ENCODE data around the gene NRG4. TPM values are rescaled to one million over a fixed set of nuclear protein-coding genes. Genes with fewer than 3 reads are reported as not detected.
"Not testable (repeated sequence)": the region's sequence is repeated elsewhere in the genome, so short reads cannot be mapped to it uniquely, and the experiment has no call there.

Gene NRG4
- total RNA-seq, 1 donor from 2014 or later = not detected

GRCh38 chr15:76006136-76006778, 6.0 kb downstream of the NRG4 start:
- ATAC-seq (ENCODE audit: poor library complexity) = no peak
- peak; percentile 50 for DNase-seq
- intact Hi-C loops (cut with DNase I) = no loop called here

GRCh38 chr15:76003364-76003763, 8.9 kb downstream of the NRG4 start:
- intact Hi-C loops (cut with DNase I) = no loop called here
- DNase-seq = no peak
- no peak for ATAC-seq (ENCODE audit: poor library complexity)

- no peak for DNase-seq
- no peak for ATAC-seq (ENCODE audit: poor library complexity)
- intact Hi-C loops (cut with DNase I) = no loop called here
Observed at GRCh38 chr15:75995611-75996010, 16.6 kb downstream of the NRG4 start.

- intact Hi-C loops (cut with DNase I) = no loop called here
- DNase-seq (no peak), ATAC-seq (ENCODE audit: poor library complexity) (no peak)
Observed at GRCh38 chr15:75994220-75994619, 18.0 kb downstream of the NRG4 start.

GRCh38 chr15:75992897-75993296, 19.3 kb downstream of the NRG4 start:
- intact Hi-C loops (cut with DNase I) = no loop called here
- ATAC-seq (ENCODE audit: poor library complexity) = no peak
- DNase-seq = no peak

GRCh38 chr15:75989875-75990274, 22.3 kb downstream of the NRG4 start:
- ATAC-seq (ENCODE audit: poor library complexity) (no peak), DNase-seq (no peak)
- intact Hi-C loops (cut with DNase I) = no loop called here

- no peak for ATAC-seq (ENCODE audit: poor library complexity)
- intact Hi-C loops (cut with DNase I) = no loop called here
- DNase-seq = no peak
Observed at GRCh38 chr15:75989045-75989444, 23.2 kb downstream of the NRG4 start.

GRCh38 chr15:75985971-75986370, 26.3 kb downstream of the NRG4 start:
- intact Hi-C loops (cut with DNase I) = no loop called here
- DNase-seq = no peak
- no peak for ATAC-seq (ENCODE audit: poor library complexity)

GRCh38 chr15:75984706-75985105, 27.5 kb downstream of the NRG4 start:
- DNase-seq; ATAC-seq (ENCODE audit: poor library complexity); intact Hi-C loops (cut with DNase I): not testable (repeated sequence)

- ATAC-seq (ENCODE audit: poor library complexity) = no peak
- intact Hi-C loops (cut with DNase I) = no loop called here
- DNase-seq = no peak
Observed at GRCh38 chr15:75982468-75982867, 29.8 kb downstream of the NRG4 start.

GRCh38 chr15:75981149-75981815, 30.9 kb downstream of the NRG4 start:
- DNase-seq (no peak), ATAC-seq (ENCODE audit: poor library complexity) (no peak)
- intact Hi-C loops (cut with DNase I) = no loop called here

GRCh38 chr15:75976766-75977165, 35.5 kb downstream of the NRG4 start:
- intact Hi-C loops (cut with DNase I); ATAC-seq (ENCODE audit: poor library complexity); DNase-seq: not testable (repeated sequence)

- ATAC-seq (ENCODE audit: poor library complexity) (no peak), DNase-seq (no peak)
- intact Hi-C loops (cut with DNase I) = no loop called here
Observed at GRCh38 chr15:75966073-75966472, 46.2 kb downstream of the NRG4 start.

- no peak for ATAC-seq (ENCODE audit: poor library complexity)
- DNase-seq = no peak
- intact Hi-C loops (cut with DNase I) = no loop called here
Observed at GRCh38 chr15:75961331-75961730, 50.9 kb downstream of the NRG4 start.

GRCh38 chr15:75955720-75956119, 56.5 kb downstream of the NRG4 start:
- DNase-seq (no peak), ATAC-seq (ENCODE audit: poor library complexity) (no peak)
- intact Hi-C loops (cut with DNase I) = no loop called here

- no peak for ATAC-seq (ENCODE audit: poor library complexity)
- intact Hi-C loops (cut with DNase I) = no loop called here
- no peak for DNase-seq
Observed at GRCh38 chr15:75952525-75952924, 59.7 kb downstream of the NRG4 start.

GRCh38 chr15:75948761-75949296, 63.4 kb downstream of the NRG4 start:
- ATAC-seq (ENCODE audit: poor library complexity) = no peak
- intact Hi-C loops (cut with DNase I) = no loop called here

GRCh38 chr15:75947092-75947491, 65.1 kb downstream of the NRG4 start:
- ATAC-seq (ENCODE audit: poor library complexity) (no peak), DNase-seq (no peak)
- intact Hi-C loops (cut with DNase I) = no loop called here

More at GRCh38 chr15:75948761-75949296, 63.4 kb downstream of the NRG4 start:
- no peak for DNase-seq

GRCh38 chr15:75945953-75946352, 66.3 kb downstream of the NRG4 start:
- DNase-seq = no peak
- intact Hi-C loops (cut with DNase I) = no loop called here
- ATAC-seq (ENCODE audit: poor library complexity) = no peak

- ATAC-seq (ENCODE audit: poor library complexity) = no peak
- intact Hi-C loops (cut with DNase I) = no loop called here
- DNase-seq = no peak
Observed at GRCh38 chr15:75943713-75944215, 68.5 kb downstream of the NRG4 start.

Measured in Right ventricle myocardium superior (tissue), 1 donor.